Astrocyte (in vitro differentiated cells and primary cell): ENCODE measurements around the gene PCGF2.

ENCODE experiments used
- CTCF ChIP-seq: IDR thresholded peaks from 2 replicates; pipeline ENCODE4 v1.5.1; 2011; ENCODE audit warnings: low read depth, mild to moderate bottlenecking, inconsistent platforms, low read length, moderate library complexity; ENCODE audit not compliant: insufficient read depth
- EZH2 ChIP-seq: IDR thresholded peaks from 2 replicates; pipeline ENCODE4 v1.6.1; 2012; ENCODE audit warnings: mild to moderate bottlenecking, low read length, inconsistent platforms; ENCODE audit not compliant: insufficient read depth

- TF ChIP-seq CTCF, result no peak
- TF ChIP-seq EZH2, result no peak
Observed at GRCh38 chr17:38797828-38798227, 49.7 kb upstream of the PCGF2 start.
